Stomach (tissue), 9 donors: ENCODE data around the gene GLMP. TPM values are rescaled to one million over a fixed set of nuclear protein-coding genes. Genes with fewer than 3 reads are reported as not detected.

Experiments used
- DNase-seq, 2 donors: peaks; one replicate each; pipeline versions ENCODE4 v3.0.0 to v3.0.0-alpha.2; 2013 to 2019
- H3K27ac ChIP-seq, 5 donors: fragments of 200-600 bp in 4 of 5; sonication (generic) in 4 of 5; one replicate each; pipeline ENCODE4 v1.5.1; 2013 to 2019; ENCODE audit warnings: mild to moderate bottlenecking in 1 of 5, moderate library complexity in 1 of 5
- H3K27me3 ChIP-seq, 3 donors: fragments of 200-600 bp; sonication (generic); one replicate each; pipeline ENCODE4 v1.5.1; 2017 to 2019; ENCODE audit warnings: mixed run types in 1 of 3
- H3K36me3 ChIP-seq, 4 donors: fragments of 200-600 bp; sonication (generic); 1 replicate in 3 of 4; 2 replicates in 1 of 4; pipeline ENCODE4 v1.5.1; 2016 to 2019
- H3K4me1 ChIP-seq, 4 donors: fragments of 200-600 bp; sonication (generic); one replicate each; pipeline ENCODE4 v1.5.1; 2016 to 2019
- H3K4me3 ChIP-seq, 4 donors: fragments of 200-600 bp; sonication (generic) in 3 of 4; one replicate each; pipeline ENCODE4 v1.5.1; 2016 to 2019; ENCODE audit warnings: mild to moderate bottlenecking in 1 of 4
- H3K9me3 ChIP-seq, 4 donors: fragments of 200-600 bp; sonication (generic); one replicate each; pipeline ENCODE4 v1.5.1; 2016 to 2019
- CTCF ChIP-seq, 7 experiments: fragments of 450-650 bp in 4 of 7; fragments of 200-600 bp in 3 of 7; sonication (generic) in 3 of 7; IDR thresholded peaks; one replicate each; pipeline ENCODE4 v1.5.1; 2016 to 2019; ENCODE audit warnings: antibody characterized with exemption in 7 of 7, control low read depth in 2 of 7, mild to moderate bottlenecking in 1 of 7
- EP300 ChIP-seq: sonication (generic); formaldehyde crosslinking; IDR thresholded peaks from one replicate; pipeline ENCODE4 v1.6.1; 2017; ENCODE audit warnings: antibody characterized with exemption
- POLR2A ChIP-seq, 4 donors: fragments of 450-650 bp; IDR thresholded peaks; one replicate each; pipeline ENCODE4 v1.6.1; 2016; ENCODE audit warnings: antibody characterized with exemption in 4 of 4, control low read depth in 2 of 4, mild to moderate bottlenecking in 1 of 4, moderate library complexity in 1 of 4
- POLR2AphosphoS5 ChIP-seq, 3 donors: sonication (generic); formaldehyde crosslinking; IDR thresholded peaks; one replicate each; pipeline ENCODE4 v1.6.1; 2016; ENCODE audit warnings: antibody characterized with exemption in 3 of 3
- WGBS, 5 donors: extraction: QIAGEN DNeasy Blood & Tissue Kit in 3 of 5; methylation state at CpG; one replicate each; pipeline versions ENCODE4 v1.1.5 to v1.1.7; 2013 to 2018; 5-methylcytosine and 5-hydroxymethylcytosine counted together
- intact Hi-C: fragments of 100-400 bp; cut with DNase I; formaldehyde crosslinking; loops from one replicate; pipeline ENCODE4 v1.15.1; 2023; ENCODE audit warnings: low total_unique reads
- polyA plus RNA-seq, 3 donors: library from polyadenylated mRNA; stranded (reverse); fragments of 200-250 nt; gene quantifications; one replicate each; pipeline ENCODE4 v1.2.3, GENCODE V29; 2013
- total RNA-seq, 5 donors: library from RNA; depleted of rRNA; stranded (reverse); fragments of >200 nt; gene quantifications; one replicate each; pipeline versions ENCODE4 v1.1.0 to v1.2.3, GENCODE V29; 2014 to 2016
- donor health status: healthy with polysubstance abuse.
- donor health status: Bipolar disorder and iron deficiency.
- donor health status: healthy.

Gene GLMP
- total and polyA plus RNA-seq, 8 donors: 1.4 to 92.9 (median 28.4) TPM

DNA sequence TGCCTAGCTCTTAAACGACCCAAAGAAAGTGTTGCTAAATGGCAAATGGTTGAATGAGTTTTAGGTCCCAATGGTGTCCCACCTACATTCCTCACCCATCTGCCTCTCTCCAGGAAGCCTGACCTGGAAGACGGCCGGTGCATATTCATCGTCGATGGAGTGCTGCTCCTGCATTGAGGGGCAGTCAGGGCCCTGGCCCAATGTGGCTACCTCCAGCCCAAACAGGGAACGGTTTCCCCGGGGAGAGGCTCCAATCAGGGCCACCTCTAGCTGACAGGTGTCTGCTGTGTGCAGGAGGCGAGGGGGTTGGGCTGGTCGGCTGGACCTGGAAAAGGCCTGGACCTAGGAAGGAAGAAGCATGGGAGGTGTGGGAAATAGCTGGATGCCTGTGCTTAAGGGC, 1.6 kb downstream of the GLMP start:
- DNase-seq: no peak
- no peaks in the 10 kb centered on the region for H3K9me3 ChIP-seq
- WGBS, 5 donors: 84 to 94% (median 91%) methylated on average over 9 of the region's 9 CpGs
- no peaks in the 10 kb centered on the region for H3K27me3 ChIP-seq
- no peak overlapping the region for H3K4me3 ChIP-seq
- peaks cover 3 to 31% (median 20%) of the 10 kb centered on the region in 4 donors for H3K36me3 ChIP-seq
- peak overlapping the region in 1 of 5 donors; percentile 72 for H3K27ac ChIP-seq
- TF ChIP-seq CTCF (IDR thresholded peaks at IDR 0.05) (no peak), EP300 (no peak), POLR2A (IDR thresholded peaks at IDR 0.05) (no peak), POLR2AphosphoS5 (IDR thresholded peaks at IDR 0.05) (no peak)
- peaks cover 14 to 57% (median 45%) of the 10 kb centered on the region in 4 donors for H3K4me1 ChIP-seq
- intact Hi-C loops: no loop called here

GRCh38 chr1:156293098-156293434, 2.4 kb downstream of the GLMP start:
- no peak for DNase-seq
- Histone ChIP-seq H3K9me3 (no peaks in the 10 kb centered on the region), H3K36me3 (peaks cover 3 to 35% (median 27%) of the 10 kb centered on the region in 4 donors), H3K4me1 (peaks cover 14 to 57% (median 45%) of the 10 kb centered on the region in 4 donors), H3K27ac (peak overlapping the region in 1 of 5 donors; percentile 87), H3K27me3 (no peaks in the 10 kb centered on the region), H3K4me3 (no peak overlapping the region)
- WGBS, 5 donors: 92 to 94% (median 92%) methylated on average over 6 to 8 of the region's 8 CpGs
- intact Hi-C loops: no loop called here
- TF ChIP-seq POLR2A (IDR thresholded peaks at IDR 0.05) (no peak), POLR2AphosphoS5 (IDR thresholded peaks at IDR 0.05) (no peak), EP300 (no peak), CTCF (IDR thresholded peaks at IDR 0.05) (no peak)

DNA sequence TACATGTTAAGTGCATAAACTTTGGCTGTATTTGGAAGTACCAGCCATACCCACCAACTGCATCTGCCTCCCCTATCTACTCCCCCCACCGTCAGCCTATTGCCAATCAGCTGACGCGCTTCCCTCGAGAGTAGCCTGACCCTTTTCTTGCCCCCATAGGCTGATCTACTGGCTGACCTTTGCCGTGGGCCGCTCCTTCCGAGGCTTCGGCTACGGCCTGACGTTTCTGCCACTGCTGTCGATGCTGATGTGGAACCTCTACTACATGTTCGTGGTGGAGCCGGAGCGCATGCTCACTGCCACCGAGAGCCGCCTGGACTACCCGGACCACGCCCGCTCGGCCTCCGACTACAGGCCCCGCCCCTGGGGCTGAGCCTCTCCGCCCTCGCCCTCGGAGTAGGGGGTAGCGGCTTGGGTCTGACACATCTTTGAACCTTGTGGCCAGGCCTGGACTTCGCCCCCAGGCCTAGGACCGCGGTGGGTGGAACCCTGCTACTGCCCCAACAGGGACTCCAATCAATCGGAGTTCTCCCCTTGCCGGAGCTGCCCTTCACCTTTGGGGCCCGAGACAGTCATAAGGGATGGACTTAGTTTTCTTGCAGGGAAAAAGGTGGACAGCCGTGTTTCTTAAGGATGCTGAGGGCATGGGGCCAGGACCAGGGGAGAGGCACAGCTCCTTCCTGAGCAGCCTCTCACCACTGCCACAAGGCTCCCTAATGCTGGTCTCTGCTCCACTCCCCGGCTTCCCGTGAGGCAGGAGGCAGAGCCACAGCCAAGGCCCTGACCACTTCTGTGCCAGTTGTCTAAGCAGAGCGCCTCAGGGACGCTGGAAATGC, 4.0 kb downstream of the GLMP start:
- peak; percentile 92 to 96 for DNase-seq
- 9 to 26% (median 13%) methylated on average over 22 to 37 of the region's 37 CpGs for WGBS, 5 donors
- Histone ChIP-seq H3K4me1 (peaks cover 14 to 57% (median 45%) of the 10 kb centered on the region in 4 donors), H3K36me3 (peaks cover 3 to 38% (median 33%) of the 10 kb centered on the region in 4 donors), H3K4me3 (peak overlapping the region; percentile 44 to 54 (median 48)), H3K27ac (peak overlapping the region; percentile 69 to 87 (median 75)), H3K9me3 (no peaks in the 10 kb centered on the region), H3K27me3 (no peaks in the 10 kb centered on the region)
- intact Hi-C loops: no loop called here
- TF ChIP-seq EP300 (no peak), POLR2AphosphoS5 (IDR thresholded peaks at IDR 0.05) (peak in 2 of 3 donors; percentile 77 to 81), POLR2A (IDR thresholded peaks at IDR 0.05) (peak in 1 of 4 donors; percentile 32)

DNA sequence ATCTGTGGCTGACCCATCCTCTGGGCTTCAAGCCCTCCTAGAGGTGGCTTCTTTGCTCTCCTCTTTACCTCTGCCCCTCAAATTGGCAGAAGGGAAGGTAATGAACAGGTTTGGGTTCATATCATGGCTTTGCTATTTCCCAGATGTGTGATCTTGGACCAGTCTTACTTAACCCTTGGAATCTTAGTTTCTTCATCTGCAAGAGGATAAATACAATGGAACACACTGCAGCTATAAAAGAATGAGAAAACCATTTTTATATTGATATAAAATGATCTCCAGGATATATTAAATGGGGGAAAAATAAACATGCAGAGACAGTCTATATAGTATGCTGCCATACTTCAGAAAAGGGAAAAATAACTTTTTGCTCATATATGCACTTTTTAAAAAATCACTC, 5.6 kb downstream of the GLMP start:
- intact Hi-C loops: no loop called here
- no peaks in the 10 kb centered on the region for H3K27me3 ChIP-seq
- DNase-seq: no peak
- peaks cover 3 to 48% (median 42%) of the 10 kb centered on the region in 4 donors for H3K36me3 ChIP-seq
- no peak overlapping the region for H3K4me3 ChIP-seq
- no peak overlapping the region for H3K27ac ChIP-seq
- H3K9me3 ChIP-seq: no peaks in the 10 kb centered on the region
- no peak for TF ChIP-seq POLR2A (IDR thresholded peaks at IDR 0.05)
- TF ChIP-seq POLR2AphosphoS5 (IDR thresholded peaks at IDR 0.05): no peak
- TF ChIP-seq EP300: no peak
- TF ChIP-seq CTCF (IDR thresholded peaks at IDR 0.05): no peak
- peaks cover 10 to 51% (median 42%) of the 10 kb centered on the region in 4 donors for H3K4me1 ChIP-seq

DNA sequence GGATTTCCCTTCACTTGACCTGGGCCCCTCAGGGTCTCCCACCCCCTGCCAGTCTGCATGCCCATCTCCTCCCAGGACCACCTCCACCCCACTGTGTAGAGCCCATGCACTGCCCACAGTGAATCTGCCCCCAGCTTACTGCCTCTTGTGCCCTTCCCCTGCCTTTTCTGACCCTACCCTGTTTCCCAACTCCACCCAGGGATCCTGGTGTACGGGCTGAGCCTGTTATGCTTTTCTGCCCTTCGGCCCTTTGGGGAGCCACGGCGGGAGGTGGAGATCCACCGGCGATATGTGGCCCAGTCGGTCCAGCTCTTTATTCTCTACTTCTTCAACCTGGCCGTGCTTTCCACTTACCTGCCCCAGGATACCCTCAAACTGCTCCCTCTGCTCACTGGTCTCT, 9.4 kb downstream of the GLMP start:
- TF ChIP-seq POLR2A (IDR thresholded peaks at IDR 0.05) (no peak), EP300 (no peak), CTCF (IDR thresholded peaks at IDR 0.05) (no peak), POLR2AphosphoS5 (IDR thresholded peaks at IDR 0.05) (no peak)
- H3K9me3 ChIP-seq: no peaks in the 10 kb centered on the region
- intact Hi-C loops: no loop called here
- peaks cover 21 to 44% (median 43%) of the 10 kb centered on the region in 4 donors for H3K4me1 ChIP-seq
- no peak overlapping the region for H3K27ac ChIP-seq
- peaks cover 3 to 36% (median 27%) of the 10 kb centered on the region in 4 donors for H3K36me3 ChIP-seq
- DNase-seq: no peak
- 91 to 94% (median 92%) methylated on average over 8 of the region's 8 CpGs for WGBS, 5 donors
- no peak overlapping the region for H3K4me3 ChIP-seq
- H3K27me3 ChIP-seq: no peaks in the 10 kb centered on the region
